BE2C (cell line): Measurements from ENCODE around the gene CDH13.

ENCODE experiments used
- DNase-seq: peaks from one replicate; pipeline ENCODE4 v3.0.0-alpha.2; 2020
- H3K27me3 ChIP-seq: fragments of 250-450 bp; sonication (Bioruptor Pico); 2 replicates; pipeline ENCODE4 v1.5.1; 2020; ENCODE audit warnings: mild to moderate bottlenecking
- H3K36me3 ChIP-seq: fragments of 250-450 bp; sonication (Bioruptor Pico); 2 replicates; pipeline ENCODE4 v1.5.1; 2020; ENCODE audit warnings: mild to moderate bottlenecking
- H3K4me1 ChIP-seq: fragments of 250-450 bp; sonication (Bioruptor Pico); 2 replicates; pipeline ENCODE4 v1.5.1; 2020
- H3K4me3 ChIP-seq: 2 replicates; pipeline ENCODE4 v1.5.1; 2011; ENCODE audit warnings: low read depth, low read length
- H3K9me3 ChIP-seq: fragments of 250-450 bp; sonication (Bioruptor Pico); 2 replicates; pipeline ENCODE4 v1.5.1; 2020
- TF ChIP-seq, protein P1 (sequence below): IDR thresholded peaks from 2 replicates; pipeline ENCODE4 v1.5.1; 2012; ENCODE audit warnings: mild to moderate bottlenecking, low read depth, low read length

The CDH13 gene

DNA sequence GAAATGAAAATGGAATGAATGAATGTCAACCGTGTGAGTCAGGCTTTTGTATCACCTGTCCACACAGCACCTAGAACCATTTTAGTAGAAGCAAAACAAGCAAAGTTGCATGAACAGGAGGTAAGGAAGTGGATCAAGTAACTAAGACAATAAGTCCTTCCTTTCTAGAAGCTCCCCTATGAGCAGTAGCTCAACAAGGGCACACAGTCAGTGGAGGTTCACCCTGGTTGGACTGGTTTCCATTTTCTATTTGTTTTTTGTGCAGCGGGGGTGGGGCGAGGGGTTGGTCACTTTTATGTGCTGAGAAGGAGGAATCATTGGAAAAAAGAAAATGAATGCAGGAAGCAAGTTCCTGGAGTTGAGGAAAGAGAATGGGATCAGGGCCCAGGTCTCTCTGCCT is 1177.0 kb downstream of the CDH13 start:
- no peak overlapping the region for H3K4me3 ChIP-seq
- H3K4me1 ChIP-seq, result no peaks in the 10 kb centered on the region
- no peak for DNase-seq
- no peaks in the 10 kb centered on the region for H3K9me3 ChIP-seq
- TF ChIP-seq, protein P1, sequence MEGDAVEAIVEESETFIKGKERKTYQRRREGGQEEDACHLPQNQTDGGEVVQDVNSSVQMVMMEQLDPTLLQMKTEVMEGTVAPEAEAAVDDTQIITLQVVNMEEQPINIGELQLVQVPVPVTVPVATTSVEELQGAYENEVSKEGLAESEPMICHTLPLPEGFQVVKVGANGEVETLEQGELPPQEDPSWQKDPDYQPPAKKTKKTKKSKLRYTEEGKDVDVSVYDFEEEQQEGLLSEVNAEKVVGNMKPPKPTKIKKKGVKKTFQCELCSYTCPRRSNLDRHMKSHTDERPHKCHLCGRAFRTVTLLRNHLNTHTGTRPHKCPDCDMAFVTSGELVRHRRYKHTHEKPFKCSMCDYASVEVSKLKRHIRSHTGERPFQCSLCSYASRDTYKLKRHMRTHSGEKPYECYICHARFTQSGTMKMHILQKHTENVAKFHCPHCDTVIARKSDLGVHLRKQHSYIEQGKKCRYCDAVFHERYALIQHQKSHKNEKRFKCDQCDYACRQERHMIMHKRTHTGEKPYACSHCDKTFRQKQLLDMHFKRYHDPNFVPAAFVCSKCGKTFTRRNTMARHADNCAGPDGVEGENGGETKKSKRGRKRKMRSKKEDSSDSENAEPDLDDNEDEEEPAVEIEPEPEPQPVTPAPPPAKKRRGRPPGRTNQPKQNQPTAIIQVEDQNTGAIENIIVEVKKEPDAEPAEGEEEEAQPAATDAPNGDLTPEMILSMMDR, result no peak
- H3K27me3 ChIP-seq, result peaks cover 20% of the 10 kb centered on the region
- no peaks in the 10 kb centered on the region for H3K36me3 ChIP-seq

DNA sequence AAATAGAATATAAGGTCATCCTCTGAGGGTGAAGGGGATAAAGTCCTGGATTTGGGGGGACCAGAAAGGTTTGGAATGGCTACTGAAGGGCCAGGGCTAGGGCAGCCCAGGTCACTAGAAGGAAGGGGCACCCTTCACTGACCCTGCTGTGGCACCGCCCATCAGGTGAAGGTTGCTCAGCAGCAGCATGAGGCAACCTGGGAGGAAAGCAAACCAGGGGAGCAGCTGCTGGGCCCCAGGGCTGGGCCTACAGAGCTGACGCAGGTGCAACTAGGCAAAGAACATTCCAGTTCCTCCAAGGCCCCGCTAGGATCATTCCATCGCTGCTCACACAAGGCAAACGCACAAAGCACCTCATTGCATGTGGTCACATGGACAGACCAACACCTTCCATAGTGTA is 1177.6 kb downstream of the CDH13 start:
- Histone ChIP-seq H3K4me1 (no peaks in the 10 kb centered on the region), H3K27me3 (peaks cover 20% of the 10 kb centered on the region), H3K4me3 (no peak overlapping the region), H3K9me3 (no peaks in the 10 kb centered on the region), H3K36me3 (no peaks in the 10 kb centered on the region)
- TF ChIP-seq, protein P1, result no peak
- DNase-seq, result no peak

DNA sequence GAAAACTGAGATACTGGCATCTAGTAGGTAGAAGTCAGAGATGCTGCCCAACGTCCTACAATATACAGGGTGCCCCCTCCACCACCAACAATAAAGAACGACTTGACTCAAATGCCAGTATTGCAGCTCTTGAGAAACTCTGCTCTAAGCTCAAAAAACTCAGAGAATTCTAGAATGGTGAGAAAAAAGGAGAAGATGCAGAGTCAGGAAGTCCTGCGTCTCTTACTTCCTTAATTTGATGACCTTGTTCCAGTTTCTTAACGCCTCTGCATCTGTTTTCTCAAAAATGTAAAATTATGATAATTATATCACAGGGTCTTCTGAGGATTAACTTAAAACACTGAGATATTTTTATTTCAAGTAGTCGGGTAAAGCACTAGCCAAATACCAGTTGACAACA is 1179.3 kb downstream of the CDH13 start:
- Histone ChIP-seq H3K9me3 (no peaks in the 10 kb centered on the region), H3K4me1 (no peaks in the 10 kb centered on the region), H3K36me3 (peaks cover 4% of the 10 kb centered on the region), H3K4me3 (no peak overlapping the region), H3K27me3 (peaks cover 11% of the 10 kb centered on the region; the same call in 1 of the 2 replicates)
- DNase-seq, result no peak
- TF ChIP-seq, protein P1, result no peak

DNA sequence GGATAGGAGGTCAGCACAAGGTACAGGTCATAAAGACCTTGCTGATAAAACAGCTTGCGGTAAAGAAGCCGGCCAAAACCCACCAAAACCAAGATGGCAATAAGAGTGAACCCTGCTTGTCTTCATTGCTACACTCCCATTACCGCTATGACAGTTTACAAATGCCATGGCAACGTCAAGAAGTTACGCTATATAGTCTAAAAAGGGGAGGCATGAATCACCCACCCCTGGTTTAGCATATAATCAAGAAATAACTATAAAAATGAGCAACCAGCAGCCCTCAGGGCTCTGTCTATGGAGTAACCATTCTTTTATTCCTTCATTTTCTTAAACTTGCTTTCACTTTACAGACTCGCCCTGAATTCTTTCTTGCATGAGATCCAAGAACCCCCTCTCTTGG is 1180.0 kb downstream of the CDH13 start:
- H3K4me1 ChIP-seq, result no peaks in the 10 kb centered on the region
- no peak for DNase-seq
- peaks cover 5% of the 10 kb centered on the region; the same call in 1 of the 2 replicates for H3K27me3 ChIP-seq
- TF ChIP-seq, protein P1, result no peak
- H3K9me3 ChIP-seq, result no peaks in the 10 kb centered on the region
- no peak overlapping the region for H3K4me3 ChIP-seq
- H3K36me3 ChIP-seq, result peaks cover 11% of the 10 kb centered on the region

DNA sequence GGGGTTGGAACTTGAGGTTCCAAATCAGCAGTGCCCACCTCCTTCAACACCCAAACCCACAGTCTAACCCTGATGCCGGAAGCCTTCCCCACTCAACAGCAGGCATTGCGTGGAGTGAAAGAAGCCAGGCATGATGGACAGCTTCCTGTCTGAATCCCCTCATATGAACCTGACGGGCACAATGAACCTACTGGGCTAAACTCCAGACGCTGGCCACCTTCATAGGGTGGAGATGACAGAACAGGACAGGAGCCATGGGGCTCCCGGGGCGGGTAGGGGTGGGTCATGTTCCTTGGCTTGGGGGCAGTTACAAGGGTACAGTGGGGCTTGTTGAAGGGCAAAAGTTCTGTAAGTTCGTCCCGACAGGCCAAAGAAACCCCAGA is 1180.5 kb downstream of the CDH13 start:
- Histone ChIP-seq H3K4me1 (no peaks in the 10 kb centered on the region), H3K27me3 (peaks cover 5% of the 10 kb centered on the region; the same call in 1 of the 2 replicates), H3K4me3 (peak overlapping the region; percentile 97), H3K36me3 (peaks cover 11% of the 10 kb centered on the region), H3K9me3 (no peaks in the 10 kb centered on the region)
- no peak for DNase-seq
- TF ChIP-seq, protein P1, result no peak

DNA sequence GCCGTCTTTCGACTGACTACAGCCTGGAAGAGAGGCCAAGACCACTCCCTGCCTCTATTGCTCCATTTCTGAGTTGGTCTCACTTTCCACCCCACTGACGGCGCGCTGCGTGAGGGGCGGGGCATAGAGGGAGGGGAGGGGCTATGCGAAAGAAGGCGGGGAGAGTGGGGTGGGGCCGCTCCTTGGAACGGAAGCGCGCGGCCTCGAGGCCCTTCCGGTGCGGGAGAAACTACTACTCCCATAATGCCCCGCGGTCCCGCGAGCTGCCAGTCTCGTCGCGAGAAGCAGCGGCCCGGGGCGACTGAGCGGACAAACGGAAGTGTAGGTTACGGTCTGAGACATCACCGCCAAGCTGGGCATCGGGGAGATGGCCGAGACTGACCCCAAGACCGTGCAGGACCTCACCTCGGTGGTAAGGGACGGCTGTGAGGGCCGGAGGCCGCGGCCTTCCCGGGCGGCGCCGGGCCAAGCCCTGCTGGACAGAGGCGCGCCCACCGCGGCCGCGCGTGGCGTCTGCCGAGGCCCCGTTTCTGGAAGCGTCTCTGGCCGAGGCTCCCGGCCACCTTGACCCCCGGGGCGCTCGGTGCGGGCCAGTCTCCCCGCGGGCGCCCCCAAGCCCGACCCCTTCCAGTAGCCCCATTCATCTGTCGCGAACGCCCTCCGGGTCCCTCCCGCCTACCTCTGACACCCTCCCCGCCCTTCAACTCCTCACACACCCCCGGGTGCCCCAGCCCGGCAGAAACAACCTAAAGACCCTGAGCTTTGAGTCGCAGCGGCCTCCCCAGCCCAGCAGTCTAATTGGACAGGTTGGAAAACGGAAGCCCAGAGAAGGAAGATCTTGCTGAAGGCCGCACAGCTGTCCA is 1181.2 kb downstream of the CDH13 start, which contains the start of gene HSBP1:
Gene HSBP1, plus strand, starts transcription at position 269 of the 863 bp plus-strand sequence. Its CDS starts 99 bp downstream, at position 368.
- Histone ChIP-seq H3K27me3 (peaks cover 5% of the 10 kb centered on the region; the same call in 1 of the 2 replicates), H3K4me3 (peak within 1 kb of the TSS; percentile 97), H3K36me3 (peaks cover 11% of the 10 kb centered on the region), H3K9me3 (no peaks in the 10 kb centered on the region), H3K4me1 (no peaks in the 10 kb centered on the region)
- TF ChIP-seq, protein P1, result no peak
- peak; percentile 97 for DNase-seq
